ENCODE data around the gene HS3ST2.
"Not testable (repeated sequence)": the region's sequence is repeated elsewhere in the genome, so short reads cannot be mapped to it uniquely, and the experiment has no call there.

Gene HS3ST2

DNA sequence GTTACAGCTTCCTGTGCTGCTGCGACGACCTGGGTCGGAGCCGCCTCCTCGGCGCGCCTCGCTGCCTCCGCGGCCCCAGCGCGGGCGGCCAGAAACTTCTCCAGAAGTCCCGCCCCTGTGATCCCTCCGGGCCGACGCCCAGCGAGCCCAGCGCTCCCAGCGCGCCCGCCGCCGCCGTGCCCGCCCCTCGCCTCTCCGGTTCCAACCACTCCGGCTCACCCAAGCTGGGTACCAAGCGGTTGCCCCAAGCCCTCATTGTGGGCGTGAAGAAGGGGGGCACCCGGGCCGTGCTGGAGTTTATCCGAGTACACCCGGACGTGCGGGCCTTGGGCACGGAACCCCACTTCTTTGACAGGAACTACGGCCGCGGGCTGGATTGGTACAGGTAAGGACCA, 746 bp downstream of the HS3ST2 start:
- Histone ChIP-seq H3K27ac (no peak overlapping the region), H3K9me3 (ENCODE audit: severe bottlenecking) (no peaks in the 10 kb centered on the region), H3K27me3 (ENCODE audit: insufficient read depth, low read depth, severe bottlenecking) (peaks cover 19% of the 10 kb centered on the region), H3K4me3 (ENCODE audit: low read depth, low read length) (peak overlapping the region; percentile 69), H3K36me3 (no peaks in the 10 kb centered on the region)
- TF ChIP-seq, protein P1, sequence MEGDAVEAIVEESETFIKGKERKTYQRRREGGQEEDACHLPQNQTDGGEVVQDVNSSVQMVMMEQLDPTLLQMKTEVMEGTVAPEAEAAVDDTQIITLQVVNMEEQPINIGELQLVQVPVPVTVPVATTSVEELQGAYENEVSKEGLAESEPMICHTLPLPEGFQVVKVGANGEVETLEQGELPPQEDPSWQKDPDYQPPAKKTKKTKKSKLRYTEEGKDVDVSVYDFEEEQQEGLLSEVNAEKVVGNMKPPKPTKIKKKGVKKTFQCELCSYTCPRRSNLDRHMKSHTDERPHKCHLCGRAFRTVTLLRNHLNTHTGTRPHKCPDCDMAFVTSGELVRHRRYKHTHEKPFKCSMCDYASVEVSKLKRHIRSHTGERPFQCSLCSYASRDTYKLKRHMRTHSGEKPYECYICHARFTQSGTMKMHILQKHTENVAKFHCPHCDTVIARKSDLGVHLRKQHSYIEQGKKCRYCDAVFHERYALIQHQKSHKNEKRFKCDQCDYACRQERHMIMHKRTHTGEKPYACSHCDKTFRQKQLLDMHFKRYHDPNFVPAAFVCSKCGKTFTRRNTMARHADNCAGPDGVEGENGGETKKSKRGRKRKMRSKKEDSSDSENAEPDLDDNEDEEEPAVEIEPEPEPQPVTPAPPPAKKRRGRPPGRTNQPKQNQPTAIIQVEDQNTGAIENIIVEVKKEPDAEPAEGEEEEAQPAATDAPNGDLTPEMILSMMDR (IDR thresholded peaks at IDR 0.05; ENCODE audit: low read depth, low read length): no peak
- DNase-seq: peak; percentile 9

DNA sequence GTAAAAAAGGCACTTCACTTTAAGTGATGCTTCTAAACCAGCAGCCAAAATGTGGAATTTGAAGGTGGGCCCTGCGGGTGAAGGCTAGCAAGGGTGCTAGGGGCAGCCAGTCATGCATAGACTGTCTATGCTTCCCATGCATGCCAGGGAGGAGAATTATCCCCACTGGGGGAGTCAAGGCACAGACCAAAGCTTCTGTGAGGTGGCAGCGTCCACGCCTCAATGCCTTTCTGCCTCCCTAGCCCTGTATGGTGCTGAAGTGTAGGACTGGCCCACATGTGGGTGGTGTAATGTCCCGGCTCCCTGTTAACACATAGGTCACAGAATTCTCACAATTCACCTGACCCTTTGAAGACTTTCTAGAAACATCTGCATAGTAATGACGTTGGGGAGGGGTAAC, 1.9 kb downstream of the HS3ST2 start:
- Histone ChIP-seq H3K4me3 (ENCODE audit: low read depth, low read length) (no peak overlapping the region), H3K36me3 (no peaks in the 10 kb centered on the region), H3K27ac (no peak overlapping the region), H3K9me3 (ENCODE audit: severe bottlenecking) (no peaks in the 10 kb centered on the region), H3K27me3 (ENCODE audit: insufficient read depth, low read depth, severe bottlenecking) (peaks cover 19% of the 10 kb centered on the region)
- TF ChIP-seq, protein P1 (IDR thresholded peaks at IDR 0.05; ENCODE audit: low read depth, low read length): no peak
- no peak for DNase-seq

DNA sequence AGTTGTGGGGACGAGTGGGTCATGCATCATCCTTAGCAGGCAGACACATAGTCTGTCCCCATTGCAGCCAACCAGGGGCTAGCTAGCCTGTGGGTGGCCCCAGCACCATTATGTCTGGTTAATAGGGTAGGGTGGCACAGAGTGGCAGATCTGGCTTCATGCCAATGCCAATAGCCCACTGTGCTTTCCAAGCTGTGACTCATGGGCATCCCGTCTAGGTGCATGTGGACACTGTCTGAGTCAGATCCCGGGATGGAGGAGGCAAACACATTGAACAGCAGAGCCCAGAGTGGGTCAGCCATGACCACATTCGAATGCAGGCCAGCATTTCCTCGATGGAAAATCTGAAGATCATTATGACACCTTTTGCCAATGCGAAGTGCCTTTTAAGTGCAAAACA, 2.5 kb downstream of the HS3ST2 start:
- Histone ChIP-seq H3K27ac (no peak overlapping the region), H3K4me3 (ENCODE audit: low read depth, low read length) (no peak overlapping the region), H3K27me3 (ENCODE audit: insufficient read depth, low read depth, severe bottlenecking) (peaks cover 19% of the 10 kb centered on the region), H3K9me3 (ENCODE audit: severe bottlenecking) (no peaks in the 10 kb centered on the region), H3K36me3 (no peaks in the 10 kb centered on the region)
- DNase-seq: no peak
- TF ChIP-seq, protein P1 (IDR thresholded peaks at IDR 0.05; ENCODE audit: low read depth, low read length): no peak

DNA sequence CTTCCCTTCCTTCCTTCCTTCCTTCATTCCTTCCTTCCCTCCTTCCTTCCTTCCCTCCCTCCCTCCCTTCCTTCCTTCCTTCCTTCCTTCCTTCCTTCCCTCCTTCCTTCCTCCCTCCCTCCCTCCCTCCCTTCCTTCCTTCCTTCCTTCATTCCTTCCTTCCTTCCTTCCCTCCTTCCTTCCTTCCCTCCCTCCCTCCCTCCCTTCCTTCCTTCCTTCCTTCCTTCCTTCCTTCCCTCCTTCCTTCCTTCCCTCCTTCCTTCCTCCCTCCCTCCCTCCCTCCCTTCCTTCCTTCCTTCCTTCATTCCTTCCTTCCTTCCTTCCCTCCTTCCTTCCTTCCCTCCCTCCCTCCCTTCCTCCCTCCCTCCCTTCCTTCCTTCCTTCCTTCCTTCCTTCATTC, 4.8 kb downstream of the HS3ST2 start:
- not testable (repeated sequence) for H3K36me3 ChIP-seq; H3K27ac ChIP-seq; DNase-seq; H3K9me3 ChIP-seq (ENCODE audit: severe bottlenecking); H3K4me3 ChIP-seq (ENCODE audit: low read depth, low read length)
- peaks cover 19% of the 10 kb centered on the region for H3K27me3 ChIP-seq (ENCODE audit: insufficient read depth, low read depth, severe bottlenecking)

DNA sequence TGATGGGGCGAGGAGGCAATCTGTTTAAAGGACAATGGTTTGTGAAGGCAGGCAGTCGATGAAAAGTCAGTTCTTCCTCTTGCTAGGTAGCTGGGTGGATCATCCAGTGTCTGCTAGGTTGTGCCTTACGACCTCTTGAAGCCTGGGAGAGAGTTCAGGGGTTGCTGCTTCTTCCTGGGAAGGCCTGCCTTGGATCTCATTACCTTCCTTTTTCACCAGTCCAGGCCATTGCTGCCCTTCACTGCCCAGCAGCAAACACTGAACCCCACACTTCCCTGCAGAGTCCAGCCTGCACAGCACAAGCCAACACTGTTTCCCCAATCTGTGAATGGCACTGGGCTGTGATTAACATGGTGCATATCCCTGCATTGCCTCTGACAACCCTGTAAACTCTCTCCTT, 24.7 kb downstream of the HS3ST2 start:
- TF ChIP-seq, protein P1 (IDR thresholded peaks at IDR 0.05; ENCODE audit: low read depth, low read length): no peak
- no peak overlapping the region for H3K4me3 ChIP-seq (ENCODE audit: low read depth, low read length)
- H3K9me3 ChIP-seq (ENCODE audit: severe bottlenecking): no peaks in the 10 kb centered on the region
- no peak for DNase-seq
- H3K36me3 ChIP-seq: no peaks in the 10 kb centered on the region
- H3K27me3 ChIP-seq (ENCODE audit: insufficient read depth, low read depth, severe bottlenecking): no peaks in the 10 kb centered on the region
- no peak overlapping the region for H3K27ac ChIP-seq

DNA sequence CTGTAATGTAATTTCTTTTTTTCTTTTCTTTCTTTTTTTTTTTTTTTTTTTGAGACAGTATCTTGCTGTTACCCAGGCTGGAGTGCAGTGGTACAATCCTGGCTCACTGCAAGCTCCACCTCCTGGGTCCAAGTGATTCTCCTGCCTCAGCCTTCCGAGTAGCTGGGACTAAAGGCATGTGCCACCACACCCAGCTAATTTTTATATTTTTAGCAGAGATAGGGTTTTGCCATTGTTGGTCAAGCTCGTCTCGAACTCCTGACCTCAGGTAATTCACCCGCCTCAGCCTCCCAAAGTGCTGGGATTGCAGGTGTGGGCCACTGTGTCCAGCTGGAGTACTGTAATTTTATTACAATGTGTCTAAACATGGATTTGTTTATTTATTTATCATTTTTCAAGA, 28.1 kb downstream of the HS3ST2 start:
- not testable (repeated sequence) for DNase-seq; H3K36me3 ChIP-seq; H3K4me3 ChIP-seq (ENCODE audit: low read depth, low read length); H3K27ac ChIP-seq; H3K27me3 ChIP-seq (ENCODE audit: insufficient read depth, low read depth, severe bottlenecking); H3K9me3 ChIP-seq (ENCODE audit: severe bottlenecking)

DNA sequence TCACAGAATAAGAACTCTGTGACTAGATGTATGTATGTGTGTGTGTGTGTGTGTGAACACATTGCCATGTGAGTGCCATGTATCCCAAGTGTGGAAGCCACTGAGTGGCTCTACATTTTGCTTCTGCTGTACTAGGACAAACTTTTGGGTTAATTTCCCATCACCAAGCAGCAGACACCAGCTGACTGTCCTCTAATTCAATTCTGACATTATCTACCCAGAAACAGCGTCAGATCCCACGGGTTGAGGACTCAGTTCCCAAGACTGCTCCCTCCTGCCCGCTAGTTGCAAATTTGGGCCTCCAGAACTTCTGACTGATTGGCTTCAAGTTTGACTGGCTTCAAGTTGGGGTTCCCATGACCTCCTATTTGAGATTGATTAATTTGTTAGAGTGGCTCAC, 29.2 kb downstream of the HS3ST2 start:
- no peak for DNase-seq
- H3K27me3 ChIP-seq (ENCODE audit: insufficient read depth, low read depth, severe bottlenecking): no peaks in the 10 kb centered on the region
- no peaks in the 10 kb centered on the region for H3K9me3 ChIP-seq (ENCODE audit: severe bottlenecking)
- H3K27ac ChIP-seq: no peak overlapping the region
- no peaks in the 10 kb centered on the region for H3K36me3 ChIP-seq
- TF ChIP-seq, protein P1 (IDR thresholded peaks at IDR 0.05; ENCODE audit: low read depth, low read length): no peak
- H3K4me3 ChIP-seq (ENCODE audit: low read depth, low read length): no peak overlapping the region

All from WERI-Rb-1 (cell line).